GM19240 (cell line): Measurements from ENCODE around the gene ADD3.

ENCODE experiments used
- DNase-seq: peaks from one replicate; pipeline ENCODE4 v3.0.0; 2011; ENCODE audit warnings: low spot score; ENCODE audit not compliant: insufficient read length

The ADD3 gene, protein sequence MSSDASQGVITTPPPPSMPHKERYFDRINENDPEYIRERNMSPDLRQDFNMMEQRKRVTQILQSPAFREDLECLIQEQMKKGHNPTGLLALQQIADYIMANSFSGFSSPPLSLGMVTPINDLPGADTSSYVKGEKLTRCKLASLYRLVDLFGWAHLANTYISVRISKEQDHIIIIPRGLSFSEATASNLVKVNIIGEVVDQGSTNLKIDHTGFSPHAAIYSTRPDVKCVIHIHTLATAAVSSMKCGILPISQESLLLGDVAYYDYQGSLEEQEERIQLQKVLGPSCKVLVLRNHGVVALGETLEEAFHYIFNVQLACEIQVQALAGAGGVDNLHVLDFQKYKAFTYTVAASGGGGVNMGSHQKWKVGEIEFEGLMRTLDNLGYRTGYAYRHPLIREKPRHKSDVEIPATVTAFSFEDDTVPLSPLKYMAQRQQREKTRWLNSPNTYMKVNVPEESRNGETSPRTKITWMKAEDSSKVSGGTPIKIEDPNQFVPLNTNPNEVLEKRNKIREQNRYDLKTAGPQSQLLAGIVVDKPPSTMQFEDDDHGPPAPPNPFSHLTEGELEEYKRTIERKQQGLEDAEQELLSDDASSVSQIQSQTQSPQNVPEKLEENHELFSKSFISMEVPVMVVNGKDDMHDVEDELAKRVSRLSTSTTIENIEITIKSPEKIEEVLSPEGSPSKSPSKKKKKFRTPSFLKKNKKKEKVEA

GRCh38 chr10:110007701-110008517, at the start of gene ADD3:
Gene ADD3 (plus strand): TSS chr10:110007984. CDS start chr10:110100654, 92,670 bp downstream.
- peak; percentile 64 for DNase-seq

GRCh38 chr10:109958059-109958458, 49.7 kb upstream of the ADD3 start:
- no peak for DNase-seq

DNA sequence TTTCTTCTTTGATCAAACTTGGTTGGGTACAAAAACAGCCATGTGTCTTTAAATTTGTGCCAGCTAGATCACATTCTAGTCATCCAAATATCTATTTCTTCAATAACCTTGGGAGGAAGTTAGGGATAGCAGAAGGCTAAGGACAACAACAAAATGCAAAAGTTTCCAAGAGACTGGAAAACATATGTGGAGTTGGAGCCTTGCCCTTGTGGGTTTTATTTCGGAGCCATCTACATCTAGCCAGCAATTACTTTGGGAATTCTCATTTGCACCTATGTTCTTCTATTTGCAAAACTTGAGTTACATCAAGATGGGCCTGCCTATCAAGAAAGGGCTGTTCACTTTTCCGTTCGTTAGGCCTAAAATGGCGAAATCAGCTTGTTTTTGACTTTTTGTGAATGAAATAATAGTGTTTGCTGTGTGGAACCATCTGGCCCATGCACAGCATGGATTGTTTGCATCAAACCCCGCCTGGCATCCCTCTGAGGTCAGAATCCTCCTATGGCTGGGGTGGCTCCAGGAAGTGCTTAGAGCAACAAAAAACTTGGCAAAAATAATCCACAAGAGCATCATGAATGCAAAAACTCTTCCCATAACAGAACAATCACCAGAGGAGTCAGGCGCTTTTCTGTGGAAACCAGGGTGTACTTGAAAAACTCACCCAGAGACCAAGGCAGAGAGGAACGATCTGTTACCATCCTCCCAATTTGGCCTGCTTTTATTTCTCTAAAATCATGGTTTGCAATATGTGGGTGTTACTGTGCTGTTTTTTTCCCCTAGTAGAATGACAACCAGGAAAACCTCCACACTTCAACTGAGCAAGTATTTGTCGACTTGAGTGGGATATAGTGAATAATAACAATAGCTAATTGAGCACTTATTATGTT, 48.3 kb upstream of the ADD3 start:
- no peak for DNase-seq

DNA sequence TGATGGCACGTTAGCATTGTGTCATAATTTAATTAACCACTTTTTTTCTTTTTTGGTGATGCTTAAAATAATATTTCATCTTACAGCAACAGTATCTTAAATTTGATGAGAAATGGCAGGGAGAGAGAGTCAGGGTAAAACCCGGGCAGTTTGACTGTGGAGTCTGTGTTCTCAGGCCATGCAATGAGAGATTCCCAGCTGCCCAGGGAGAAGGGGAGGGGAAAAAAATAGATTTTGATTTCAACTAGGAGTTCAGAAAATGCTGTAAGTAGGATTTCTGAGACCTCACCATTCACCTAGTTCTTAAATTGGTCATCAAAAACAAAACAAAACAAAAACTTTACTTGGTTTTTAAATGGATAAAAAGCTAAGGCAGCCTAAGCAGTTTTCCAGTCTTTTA, 47.1 kb upstream of the ADD3 start:
- DNase-seq, result no peak

DNA sequence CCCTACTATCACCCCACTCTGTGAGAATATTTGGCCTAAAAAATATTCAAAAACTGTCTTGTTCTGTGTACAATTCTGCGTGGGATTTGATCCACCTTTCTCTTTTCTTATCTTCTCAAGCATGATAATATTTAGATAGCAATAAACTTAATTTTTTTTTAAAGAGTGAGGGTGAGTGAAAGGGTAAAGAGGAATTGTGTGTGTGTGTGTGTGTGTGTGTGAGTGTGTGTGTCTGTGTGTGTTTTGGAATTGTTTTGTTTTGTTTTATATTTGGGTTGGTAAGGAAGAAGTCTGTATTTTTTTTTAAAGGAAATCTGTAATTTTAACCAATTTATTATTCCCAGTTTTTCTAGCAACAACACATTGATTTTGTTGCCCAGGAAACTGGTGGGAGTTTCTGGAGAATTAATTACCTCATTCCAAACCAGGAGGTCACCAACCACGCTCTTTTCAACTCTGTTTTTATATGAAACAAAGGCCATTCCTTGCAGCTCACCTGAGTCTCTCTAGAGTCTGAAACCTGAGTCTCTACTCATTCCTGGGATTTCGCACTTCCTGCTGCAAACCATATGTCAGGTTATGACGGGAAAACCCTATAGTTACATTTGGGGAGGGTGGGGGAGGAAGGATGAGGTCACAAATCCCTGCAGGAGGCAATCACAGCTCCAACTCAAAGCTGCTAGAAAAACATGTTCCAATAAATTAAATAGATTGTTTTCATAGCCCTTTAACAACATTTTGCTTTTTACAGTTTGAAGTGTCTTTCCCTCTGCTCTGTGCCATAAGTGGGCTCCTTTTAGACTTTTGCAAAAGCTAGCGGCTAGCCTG, 46.4 kb upstream of the ADD3 start:
- DNase-seq, result no peak

DNA sequence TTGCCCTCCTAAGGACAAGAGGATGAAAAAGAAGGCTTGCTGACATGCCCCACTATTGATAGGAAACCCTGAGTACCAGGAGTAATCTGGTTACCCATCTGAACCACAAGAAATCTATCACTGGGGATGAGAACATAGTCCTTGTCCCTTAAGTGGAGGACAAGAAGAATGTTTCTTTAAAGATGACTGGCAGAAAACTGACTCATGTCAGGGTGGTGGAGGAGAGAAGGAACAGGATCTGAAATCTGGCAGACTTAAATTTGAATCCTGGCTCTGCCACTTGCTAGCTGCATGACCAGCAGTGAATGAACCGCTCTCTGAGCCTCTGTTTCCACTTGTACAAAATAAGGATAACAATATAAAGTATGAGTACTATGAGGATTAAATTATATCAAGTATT, 45.5 kb upstream of the ADD3 start:
- DNase-seq, result no peak

- no peak for DNase-seq
Measured at GRCh38 chr10:109963439-109963838, 44.3 kb upstream of the ADD3 start.

- DNase-seq, result no peak
Measured at GRCh38 chr10:109964318-109964717, 43.5 kb upstream of the ADD3 start.

- DNase-seq, result no peak
Measured at GRCh38 chr10:109966961-109967738, 40.6 kb upstream of the ADD3 start.

DNA sequence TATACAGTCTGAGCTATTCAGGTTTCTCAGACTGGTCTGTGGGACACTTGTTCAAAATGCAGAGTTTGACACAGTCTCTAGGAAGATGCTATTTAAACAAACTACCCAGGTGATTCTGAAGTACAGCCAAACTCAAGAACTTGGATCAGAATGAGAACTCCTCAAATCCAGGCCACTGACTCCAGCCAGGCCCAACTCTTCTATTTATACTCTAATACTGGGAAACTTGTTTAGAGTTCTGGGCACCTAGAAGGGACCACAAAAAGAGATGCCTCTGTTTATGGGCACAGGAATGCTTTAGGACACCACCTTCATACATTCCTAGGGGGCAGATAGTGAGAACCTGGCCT, 40.1 kb upstream of the ADD3 start:
- no peak for DNase-seq

DNA sequence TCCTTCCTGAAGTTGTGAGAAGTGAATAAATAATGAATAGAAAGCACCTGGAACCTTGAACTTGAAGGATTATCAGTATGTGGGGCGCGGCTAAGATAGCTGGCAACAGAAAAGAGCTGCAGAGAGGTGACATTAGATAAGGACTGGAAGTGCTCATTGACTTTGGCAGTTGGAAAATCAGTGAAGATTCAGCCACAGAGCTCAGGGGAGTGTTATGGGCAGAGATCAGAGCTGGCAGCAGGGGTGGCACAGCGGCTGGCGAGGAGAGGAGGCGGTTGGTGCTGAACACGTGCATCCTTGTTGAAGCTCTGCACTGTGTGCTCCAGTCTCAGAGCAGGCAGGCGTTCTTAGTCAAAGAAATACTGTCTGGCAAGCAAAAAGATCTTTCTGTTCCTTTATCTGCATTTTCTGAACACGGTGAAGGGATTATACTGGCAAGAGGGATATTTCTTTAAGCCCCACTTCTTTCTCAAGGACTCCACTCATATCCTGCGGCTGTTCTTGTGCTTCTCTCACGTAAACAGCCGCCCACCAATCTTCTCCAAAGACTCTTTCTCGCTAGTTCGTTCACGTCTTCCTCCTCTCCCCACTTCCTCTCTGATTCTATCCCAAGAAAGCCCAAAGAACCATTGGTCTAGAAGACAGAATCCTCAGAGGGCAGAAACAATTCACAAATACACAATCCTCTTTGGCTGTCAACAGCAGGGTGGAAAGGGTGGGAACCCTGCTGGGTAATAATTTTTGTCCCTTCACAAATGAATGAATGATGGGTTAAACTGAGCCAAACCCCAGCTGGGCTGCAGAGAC, 38.6 kb upstream of the ADD3 start:
- DNase-seq, result no peak

GRCh38 chr10:109969760-109970346, 37.9 kb upstream of the ADD3 start:
- DNase-seq, result no peak

DNA sequence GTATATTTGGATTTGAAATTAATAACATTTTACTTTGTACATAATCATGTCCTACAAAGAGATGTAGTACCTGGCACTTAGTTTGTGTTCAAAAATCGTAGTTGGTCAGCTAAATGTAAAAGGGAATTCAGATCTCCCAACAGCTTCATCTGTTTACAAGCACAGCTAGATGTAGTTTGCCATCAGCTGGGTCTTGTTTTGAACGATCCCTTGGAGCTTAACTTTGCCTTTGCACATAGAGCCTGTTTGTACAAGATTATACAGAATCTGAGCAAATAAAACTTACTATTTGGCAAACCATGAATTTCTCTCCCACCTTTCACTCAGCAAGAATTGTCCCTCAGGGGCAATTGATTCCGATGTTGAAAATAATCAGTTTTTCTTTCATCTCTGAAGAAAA, 36.1 kb upstream of the ADD3 start:
- DNase-seq, result no peak

DNA sequence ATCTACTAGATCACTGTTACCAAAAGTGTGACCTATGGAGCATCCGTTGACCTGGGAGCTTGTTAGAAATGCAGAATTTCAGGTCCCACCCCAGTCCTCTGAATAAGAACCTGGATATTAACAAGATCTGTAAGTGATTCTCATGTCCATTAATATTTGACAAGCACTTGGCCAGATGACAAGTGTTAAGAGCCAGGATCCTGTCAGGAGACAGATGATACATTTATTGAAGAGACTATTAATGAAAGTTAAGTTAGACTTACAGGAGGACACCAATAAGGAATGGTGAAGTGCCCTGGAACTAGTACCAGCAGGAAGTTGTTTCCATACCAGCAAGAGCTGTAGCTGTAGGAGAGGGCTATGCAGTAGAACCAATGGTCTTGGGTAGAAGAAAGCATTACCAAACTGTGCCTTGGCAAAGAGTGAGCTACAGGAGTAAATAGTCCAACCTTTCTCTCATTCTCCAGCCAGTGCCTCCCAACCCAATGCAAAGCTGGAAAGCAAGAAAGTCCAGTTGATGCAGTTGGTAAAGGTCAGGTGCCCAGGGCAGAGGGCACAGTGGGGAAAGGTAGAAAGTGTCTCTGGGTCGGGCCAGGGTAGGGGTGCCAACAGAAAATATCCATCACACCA, 35.3 kb upstream of the ADD3 start:
- no peak for DNase-seq

DNA sequence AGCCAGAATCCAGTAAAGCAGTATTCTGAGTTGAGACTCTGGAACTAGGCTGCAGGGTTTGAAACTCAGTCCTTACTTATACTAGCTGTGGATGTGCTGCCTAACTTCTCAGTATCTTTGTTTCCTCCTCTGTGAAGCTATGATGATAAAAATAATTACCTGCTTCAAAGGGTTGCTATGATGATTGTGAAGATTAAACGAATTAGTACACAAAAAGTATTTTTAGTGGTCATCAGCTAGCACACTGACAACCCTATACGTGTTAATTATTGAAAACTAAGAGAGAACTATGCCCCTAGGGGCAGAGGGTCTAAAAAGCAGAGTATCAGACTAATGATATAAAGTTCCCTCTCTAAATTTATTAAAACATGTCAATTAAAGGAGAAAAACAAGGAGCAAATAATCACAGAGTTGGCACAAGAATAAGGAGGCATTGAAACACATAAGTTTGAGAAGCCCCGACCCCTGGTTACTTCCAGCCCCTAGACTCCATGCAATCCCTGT, 34.4 kb upstream of the ADD3 start:
- no peak for DNase-seq

GRCh38 chr10:109974504-109975191, 33.1 kb upstream of the ADD3 start:
- DNase-seq, result no peak
